GM18502 (cell line): ENCODE measurements around the gene ZNF560.
"Not testable (repeated sequence)": the region's sequence is repeated elsewhere in the genome, so short reads cannot be mapped to it uniquely, and the experiment has no call there.

Experiments
- ATAC-seq: cut with Tn5 transposase; IDR thresholded peaks from one replicate; pipeline ENCODE4 v1.9.1; 2021; ENCODE audit warnings: mild to moderate bottlenecking; ENCODE audit not compliant: unreplicated experiment, poor library complexity

Gene ZNF560

DNA sequence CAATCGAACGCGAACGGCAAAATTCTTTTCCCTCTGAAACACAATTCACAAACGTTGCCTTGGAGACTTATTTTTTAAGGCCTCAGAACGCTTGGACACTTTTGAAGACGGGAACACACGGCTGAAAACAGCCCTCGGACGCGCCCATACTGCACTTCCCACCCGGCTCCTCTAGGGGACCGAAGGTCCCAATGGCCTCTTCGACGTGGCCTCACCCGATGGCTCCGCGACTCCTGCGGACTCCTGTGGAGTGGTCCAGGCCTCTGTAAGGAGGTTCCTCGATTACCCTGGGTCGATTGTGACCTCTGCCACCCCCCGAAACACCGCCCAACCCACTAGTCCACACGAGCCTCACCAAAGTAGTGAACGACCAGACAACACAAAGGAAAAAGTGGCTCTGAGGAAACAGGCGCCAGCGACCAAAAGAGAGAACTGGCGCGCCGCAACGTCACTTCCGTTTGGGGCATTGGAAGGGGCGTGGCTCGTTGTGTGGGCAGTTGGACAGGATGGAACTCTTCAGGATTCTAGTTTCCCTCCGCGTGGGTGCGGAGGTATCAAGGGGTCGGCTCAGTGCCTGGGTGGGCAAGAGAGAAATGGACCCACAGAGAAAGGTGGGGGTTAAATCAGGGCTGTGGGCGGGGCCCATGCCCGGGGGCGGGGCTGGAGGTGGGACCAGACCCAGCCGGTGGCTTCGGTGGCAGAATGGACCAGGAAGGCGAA is at the start of gene ZNF560:
ZNF560 (minus strand) TSS at position 434 of the 720 bp plus-strand sequence. CDS start 23,303 bp downstream, outside the sequence.
- ATAC-seq: no peak

DNA sequence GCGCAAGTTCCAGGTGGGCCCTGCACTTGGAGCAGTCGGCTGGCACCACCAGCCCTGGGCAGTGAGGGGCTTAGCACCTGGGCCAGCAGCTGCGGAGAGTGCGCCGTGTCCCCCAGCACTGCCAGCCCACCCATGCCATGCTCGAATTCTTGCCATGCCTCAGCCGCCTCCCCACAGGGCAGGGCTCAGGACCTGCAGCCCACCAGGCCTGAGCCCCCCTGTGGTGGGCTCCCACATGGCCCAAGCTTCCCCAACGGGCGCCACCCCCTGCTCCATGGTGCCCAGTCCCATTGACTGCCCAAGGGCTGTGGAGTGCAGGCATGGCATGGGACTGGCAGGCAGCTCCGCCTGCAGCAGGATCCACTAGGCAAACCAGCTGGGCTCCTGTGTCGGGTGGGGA is 49.5 kb upstream of the ZNF560 start:
- no peak for ATAC-seq

DNA sequence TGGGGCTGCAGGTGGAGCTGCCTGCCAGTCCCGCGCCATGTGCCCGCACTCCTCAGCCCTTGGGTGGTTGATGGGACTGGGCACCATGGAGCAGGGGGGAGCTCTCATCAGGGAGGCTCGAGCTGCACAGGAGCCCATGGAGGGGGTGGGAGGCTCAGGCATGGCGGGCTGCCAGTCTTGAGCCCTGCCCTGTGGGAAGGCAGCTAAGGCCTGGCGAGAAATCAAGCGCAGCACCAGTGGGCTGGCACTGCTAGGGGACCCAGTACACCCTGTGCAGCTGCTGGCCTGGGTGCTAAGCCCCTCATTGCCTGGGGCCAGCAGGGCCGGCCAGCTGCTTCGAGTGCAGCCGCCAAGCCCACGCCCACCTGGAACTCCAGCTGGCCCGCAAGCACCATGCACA is 42.9 kb upstream of the ZNF560 start:
- not testable (repeated sequence) for ATAC-seq

DNA sequence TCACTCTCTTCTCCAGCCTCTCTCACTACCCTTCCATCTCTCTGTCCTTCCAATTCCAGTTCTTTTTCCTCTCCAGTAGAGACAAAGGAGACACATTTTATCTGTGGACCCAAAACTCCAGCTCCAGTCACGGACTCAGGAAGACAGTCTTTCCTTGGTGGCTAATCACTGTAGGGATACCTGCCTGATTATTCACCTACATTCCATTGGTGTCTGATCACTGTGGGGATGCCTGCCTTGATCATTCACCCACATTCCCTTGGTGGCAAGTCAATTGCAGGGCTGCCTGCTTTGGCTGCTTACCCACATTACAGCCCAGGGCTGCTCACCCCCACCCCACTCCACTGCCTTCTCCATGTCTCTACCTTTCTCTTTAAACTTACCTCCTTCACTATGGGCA is 41.5 kb upstream of the ZNF560 start:
- not testable (repeated sequence) for ATAC-seq

DNA sequence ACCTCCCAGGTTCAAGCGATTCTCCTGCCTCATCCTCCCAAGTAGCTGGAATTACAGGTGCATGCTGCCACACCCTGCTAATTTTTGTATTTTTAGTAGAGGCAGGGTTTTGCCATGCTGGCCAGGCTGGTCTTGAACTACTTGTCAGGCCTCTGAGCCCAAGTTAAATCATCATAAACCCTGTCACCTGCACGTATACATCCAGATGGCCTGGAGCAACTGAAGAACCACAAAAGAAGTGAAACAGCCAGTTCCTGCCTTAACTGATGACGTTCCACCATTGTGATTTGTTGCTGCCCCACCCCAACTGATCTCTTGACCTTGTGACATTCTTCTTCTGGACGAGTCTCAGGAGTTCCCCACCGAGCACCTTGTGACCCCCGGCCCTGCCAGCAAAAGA is 40.8 kb upstream of the ZNF560 start:
- ATAC-seq: not testable (repeated sequence)

DNA sequence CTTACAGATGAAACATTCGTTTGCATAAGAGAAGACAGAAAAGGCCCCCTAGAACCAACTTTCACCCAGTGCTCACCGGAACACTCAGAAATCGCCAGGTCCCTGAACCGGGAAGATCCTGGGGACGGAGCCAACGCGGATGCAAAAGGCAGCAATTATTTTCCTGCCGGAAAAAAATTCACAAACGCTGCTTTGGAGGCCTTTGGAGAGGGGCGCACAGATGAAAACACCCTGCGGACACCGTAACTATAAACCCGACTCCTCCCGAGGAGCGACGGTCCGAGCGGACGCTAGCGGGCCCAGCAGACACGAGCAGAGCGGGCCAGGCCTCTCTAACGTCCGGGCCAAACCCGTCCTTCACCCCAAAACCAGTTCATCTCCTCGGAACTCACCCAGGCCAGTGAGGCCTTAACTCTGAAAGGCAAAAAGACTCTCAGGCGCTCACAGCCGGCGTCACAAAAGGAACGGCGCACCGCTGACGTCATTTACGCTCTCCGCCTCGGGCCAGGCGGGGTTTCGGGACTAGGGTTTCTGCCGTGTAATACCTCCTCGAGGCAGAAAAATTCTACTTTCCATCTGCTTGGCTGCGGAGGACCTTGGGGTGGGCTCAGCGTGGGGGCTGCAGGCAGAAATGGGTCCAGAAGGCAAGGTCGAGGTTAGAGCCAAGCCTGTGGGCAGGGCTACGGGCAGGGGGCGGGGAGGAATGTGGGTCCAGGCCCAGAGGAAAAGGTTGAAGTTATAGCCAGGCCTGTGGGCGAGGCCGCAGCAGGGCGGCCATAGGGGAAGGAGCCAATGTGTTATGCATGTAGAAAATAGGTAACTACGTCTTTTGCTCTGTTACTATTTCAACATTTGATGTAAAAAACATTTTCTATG is 40.0 kb upstream of the ZNF560 start, which contains the start of gene ZNF426:
ZNF426 (minus strand) TSS at position 463 of the 876 bp plus-strand sequence. CDS start 2,413 bp downstream, outside the sequence.
- peak; percentile 81 for ATAC-seq

DNA sequence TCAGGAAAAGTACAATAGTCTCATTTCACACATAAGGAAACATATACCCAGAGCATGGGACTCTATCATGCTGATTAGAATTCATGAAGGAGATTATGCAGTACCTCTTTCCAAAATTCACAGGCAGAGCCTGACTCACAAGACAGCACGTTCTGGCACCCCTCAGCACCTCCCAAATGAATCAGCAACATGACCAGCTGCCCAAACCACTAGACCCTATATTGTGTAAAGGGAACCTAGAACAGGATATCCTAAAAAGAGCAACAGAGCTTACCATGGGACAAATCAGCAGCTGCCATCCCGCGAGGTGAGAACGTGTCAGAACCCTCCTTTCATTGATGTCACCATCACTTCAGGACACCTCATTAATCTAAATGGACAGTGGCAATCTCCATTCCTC is 37.5 kb upstream of the ZNF560 start:
- ATAC-seq: no peak

DNA sequence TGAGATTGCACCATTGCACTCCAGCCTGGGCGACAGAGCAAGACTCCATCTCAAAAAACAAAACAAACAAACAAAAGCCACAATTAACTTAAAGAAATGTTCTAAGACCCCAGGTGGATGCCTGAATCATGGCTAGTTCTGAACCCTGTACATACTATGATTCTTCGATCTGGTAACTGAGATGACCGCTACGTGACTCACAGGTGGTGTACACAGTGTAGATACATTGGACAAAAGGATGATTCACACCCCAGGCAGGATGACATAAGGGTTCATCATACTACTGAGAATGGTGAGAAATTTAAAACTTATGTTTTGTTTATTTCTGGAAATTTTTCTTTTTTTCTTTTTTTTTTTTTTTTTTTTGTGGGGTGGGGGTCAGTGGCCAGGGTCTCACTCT is 33.5 kb upstream of the ZNF560 start:
- no peak for ATAC-seq

DNA sequence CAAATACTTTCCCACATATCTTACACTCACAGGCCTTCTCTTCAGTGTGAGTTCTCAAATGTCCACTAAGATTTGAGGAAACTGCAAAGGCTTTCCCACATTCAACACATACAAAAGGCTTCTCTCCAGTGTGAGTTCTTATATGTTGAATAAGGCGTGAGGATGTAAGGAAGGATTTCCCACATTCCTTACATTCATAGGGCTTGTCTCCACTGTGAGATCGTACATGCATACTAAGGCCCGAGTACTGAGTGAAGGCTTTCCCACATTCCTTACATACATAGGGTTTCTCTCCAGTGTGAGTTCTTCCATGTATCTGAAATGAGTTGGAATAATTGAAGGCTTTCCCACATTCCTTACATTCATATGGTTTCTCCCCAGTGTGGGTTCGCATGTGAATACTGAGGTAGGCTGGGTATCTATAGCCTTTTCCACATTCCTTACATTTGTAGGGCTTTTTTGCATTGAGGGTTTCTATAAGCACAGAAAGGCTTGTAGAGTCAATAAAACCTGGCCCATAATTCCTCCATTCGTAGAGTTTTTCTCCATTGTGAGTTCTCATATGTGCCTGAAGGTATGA is 30.4 kb upstream of the ZNF560 start:
- no peak for ATAC-seq

DNA sequence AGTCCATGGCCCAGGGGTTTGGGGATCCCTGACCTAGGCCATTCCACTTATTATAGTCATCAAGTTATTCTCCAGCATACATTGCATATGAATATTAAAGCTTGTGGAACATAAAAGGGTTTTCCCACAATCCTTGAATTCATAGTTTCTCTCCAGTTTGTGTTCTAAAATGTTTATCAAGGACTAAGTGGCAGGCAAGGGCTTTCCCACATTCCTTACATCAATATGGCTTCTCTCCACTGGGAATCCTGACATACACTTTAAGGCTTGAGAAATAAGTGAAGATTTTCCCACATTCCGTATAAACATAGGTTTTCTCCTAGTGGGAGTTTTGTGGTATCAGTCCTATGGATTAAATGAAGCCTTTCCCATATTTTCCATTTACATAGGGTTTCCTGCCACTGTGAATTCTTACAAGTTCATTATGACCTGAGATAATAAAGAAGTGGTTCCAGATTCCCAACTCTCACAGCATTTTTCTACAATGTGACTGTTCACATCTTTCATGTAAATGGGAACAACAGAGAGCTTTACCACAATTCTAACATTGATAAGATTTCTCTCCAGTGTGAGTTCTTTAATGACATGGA is 25.6 kb upstream of the ZNF560 start:
- ATAC-seq: no peak

DNA sequence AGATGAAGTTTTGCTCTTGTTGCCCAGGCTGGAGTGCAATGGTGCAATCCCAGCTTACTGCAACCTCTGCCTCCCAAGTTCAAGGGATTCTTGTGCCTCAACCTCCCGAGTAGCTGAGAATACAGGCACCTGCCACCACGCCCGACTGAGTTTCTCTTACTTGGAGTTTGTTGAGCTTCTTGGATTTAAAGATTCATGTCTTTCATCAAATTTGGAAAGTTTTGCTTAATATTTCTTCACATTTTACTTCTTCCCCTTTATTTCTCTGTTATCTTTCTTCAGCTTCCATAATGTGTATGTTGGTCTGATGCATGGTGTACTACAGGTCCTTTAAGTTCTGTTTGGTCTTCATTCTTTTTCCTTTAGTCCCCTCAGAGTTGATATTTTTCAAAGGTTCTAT is 8.9 kb upstream of the ZNF560 start:
- no peak for ATAC-seq

DNA sequence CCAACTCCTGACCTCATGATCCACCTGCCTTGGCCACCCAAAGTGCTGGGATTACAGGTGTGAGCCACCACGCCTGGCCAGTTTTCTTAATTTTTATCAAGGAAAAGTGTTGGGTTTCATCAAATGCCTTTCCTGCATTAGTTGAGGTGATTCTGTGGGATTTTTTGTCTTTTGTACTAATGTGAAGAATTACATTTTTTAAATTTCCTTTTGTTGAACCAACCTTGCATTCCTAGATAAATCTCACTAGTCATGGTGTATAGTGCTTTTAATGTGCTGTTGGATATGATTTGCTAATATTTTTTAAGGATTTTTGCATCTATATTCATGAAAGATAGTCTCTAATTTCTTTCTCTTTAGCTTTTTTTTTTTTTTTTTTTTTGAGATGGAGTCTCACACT is 2.4 kb upstream of the ZNF560 start:
- ATAC-seq: no peak

DNA sequence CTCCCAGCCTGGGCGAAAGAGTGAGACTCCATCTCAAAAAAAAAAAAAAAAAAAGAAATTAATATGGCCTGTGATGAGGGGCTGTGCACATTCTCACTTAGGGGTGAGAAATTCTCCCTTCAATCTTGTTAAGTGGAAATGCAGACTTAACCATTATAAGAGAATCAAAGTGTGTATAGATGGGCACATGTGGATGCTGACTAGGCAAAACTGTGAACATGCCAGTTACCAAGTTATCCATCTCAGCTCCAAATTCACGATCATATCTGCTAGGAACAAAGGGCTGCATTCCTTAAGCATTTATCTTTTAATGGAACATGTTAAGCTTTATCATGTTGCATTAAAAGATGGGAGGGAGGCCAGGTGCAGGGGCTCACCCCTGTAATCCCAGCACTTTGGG is 4.3 kb downstream of the ZNF560 start:
- no peak for ATAC-seq

DNA sequence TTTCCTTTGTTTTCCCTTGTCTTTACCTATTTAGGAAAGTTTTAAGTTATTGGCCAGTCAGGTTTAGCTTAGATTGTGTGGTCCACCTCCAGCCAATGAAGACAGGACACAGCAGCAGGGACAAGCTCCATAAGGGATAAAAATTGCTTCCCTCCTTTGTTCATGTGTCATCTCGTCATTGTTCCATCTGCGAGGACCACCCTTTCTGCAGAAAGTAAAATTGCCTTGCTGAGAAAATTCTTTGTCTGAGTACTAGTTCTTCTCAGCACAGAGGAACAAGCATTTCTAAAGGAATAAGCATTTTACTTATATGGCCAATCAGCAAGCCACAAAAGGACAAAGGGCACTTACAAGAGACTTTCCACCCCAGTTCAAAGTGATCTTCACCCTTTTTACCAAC is 11.4 kb downstream of the ZNF560 start:
- no peak for ATAC-seq

DNA sequence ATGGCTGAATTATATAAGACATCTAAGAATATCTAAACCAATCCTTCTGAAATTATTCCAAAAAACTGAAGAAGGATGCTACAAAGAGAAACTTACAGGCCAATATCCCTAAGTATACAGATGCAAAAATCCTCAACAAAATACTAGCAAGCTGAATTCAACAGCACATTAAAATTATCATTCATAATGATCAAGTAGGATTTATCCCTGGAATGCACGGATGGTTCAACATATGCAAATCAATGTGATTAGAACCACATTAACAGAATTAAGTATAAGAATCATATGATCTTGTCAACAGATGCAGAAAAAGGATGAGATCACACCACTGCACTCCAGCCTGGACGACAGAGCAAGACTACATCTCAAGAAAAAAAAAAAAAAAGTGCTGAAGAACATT is 13.3 kb downstream of the ZNF560 start:
- ATAC-seq: no peak

DNA sequence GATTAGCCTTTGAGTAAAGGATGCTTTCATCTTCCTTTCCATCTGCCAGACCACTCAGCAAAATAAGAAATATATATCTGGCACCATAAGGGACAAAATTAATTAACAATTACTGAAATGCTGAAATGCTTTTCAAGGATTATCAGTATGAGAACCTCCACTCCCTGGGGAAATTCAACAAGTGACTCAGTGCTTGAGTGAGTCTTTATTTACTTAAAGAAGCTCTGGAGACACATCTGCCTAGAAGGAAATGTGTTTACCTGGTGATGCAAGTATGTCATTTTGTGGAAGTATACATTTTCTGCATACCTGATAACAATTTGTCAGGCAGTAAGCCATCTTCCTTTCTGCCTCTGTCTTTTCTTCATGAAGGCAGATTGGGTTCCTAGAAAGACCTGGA is 23.4 kb downstream of the ZNF560 start:
- ATAC-seq: no peak

DNA sequence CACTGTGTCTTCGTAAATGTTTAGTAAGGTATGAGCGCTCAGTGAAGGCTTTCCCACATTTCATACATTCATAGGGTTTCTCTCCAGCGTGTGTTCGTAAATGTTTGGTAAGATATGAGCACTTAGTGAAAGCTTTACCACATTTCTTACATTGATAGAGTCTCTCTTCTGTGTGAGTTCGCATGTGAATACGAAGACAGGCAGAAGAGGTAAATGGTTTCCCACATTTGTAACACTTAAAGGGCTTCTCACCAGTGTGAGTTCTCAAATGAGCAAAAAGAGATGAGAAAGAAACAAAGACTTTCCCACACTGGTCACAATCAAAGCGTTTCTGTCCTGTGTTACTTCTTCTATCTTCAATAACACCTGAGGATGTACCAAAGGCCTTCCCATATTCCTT is 31.3 kb downstream of the ZNF560 start:
- no peak for ATAC-seq

DNA sequence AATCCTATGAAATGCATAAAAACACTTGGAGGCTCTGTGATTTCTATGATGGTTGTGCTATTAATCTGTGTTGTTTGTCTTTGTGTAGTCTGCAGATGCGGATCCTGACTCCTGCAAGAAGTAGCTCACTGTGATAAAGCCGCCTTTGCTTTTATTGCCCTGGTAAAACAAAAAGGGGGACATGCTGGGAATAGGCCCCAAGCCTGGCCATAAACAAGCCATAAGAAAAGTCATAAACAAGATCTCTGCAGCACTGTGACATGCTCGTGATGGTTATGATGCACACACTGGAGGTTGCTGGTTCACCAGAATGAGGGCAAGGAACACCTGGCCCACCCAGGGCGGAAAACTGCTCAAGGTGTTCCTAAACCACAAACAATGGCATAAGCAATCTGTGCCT is 36.5 kb downstream of the ZNF560 start:
- ATAC-seq: no peak

DNA sequence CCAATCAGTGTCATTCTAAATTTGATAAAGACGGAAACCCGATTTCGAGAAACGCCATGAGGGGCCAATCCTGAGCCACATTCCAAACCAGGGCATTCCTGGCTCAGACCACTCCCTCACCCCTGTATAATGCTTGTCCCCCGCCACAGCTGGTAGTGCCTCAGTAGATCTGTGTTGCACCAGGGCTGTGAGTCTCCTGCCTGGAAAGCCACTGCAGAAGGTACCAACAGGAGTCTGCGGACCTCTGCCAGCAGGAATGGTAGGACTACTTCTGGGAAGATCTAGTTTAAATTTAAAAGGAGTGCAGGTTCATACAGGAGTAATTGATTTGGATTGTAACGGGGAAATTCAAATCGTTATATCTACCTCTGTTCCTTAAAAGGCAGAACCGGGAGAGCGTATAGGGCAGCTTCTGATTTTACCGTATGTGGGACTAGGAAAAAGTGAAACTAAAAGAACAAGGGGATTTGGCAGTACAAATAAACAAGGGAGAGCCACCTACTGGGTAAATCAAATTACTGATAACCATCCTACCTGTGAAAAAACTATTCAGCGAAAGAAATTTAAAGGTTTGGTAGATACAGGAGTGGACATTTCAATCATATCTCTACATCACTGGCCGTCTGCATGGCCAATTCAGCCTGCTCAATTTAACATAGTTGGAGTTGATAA is 42.3 kb downstream of the ZNF560 start:
- ATAC-seq: no peak

DNA sequence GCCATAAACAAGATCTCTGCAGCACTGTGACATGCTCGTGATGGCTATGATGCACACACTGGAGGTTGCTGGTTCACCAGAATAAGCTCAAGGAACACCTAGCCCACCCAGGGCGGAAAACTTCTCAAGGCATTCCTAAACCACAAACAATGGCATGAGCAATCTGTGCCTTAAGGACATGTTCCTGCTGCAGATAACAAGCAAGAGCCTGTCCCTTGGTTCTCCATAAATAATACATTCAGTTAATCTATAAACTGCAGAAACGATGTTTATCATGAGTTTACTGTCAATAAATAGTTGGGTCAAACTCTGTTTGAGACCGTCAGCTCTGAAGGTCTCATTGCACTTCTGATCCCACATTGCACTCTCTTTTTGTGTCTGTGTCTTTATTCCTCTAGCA is 44.5 kb downstream of the ZNF560 start:
- no peak for ATAC-seq
